HL-60 (cell line): ENCODE data around the gene UBASH3A.

Experiments used
- DNase-seq, 2 experiments: peaks; one replicate each; pipeline ENCODE4 v3.0.0-alpha.2; 2010 to 2020; ENCODE audit warnings: low read depth in 1 of 2, low spot score in 1 of 2
- H3K27ac ChIP-seq: fragments of 250-450 bp; sonication (Bioruptor Pico); replicated peaks from 2 replicates; pipeline ENCODE4 v1.5.1; 2020; ENCODE audit warnings: mild to moderate bottlenecking, moderate library complexity
- H3K27me3 ChIP-seq: fragments of 250-450 bp; sonication (Bioruptor Pico); 2 replicates; pipeline ENCODE4 v1.5.1; 2021; ENCODE audit warnings: mild to moderate bottlenecking, moderate library complexity; ENCODE audit not compliant: insufficient read depth, poor library complexity, severe bottlenecking
- H3K4me3 ChIP-seq: replicated peaks from 2 replicates; pipeline ENCODE4 v1.5.1; 2011; ENCODE audit warnings: mild to moderate bottlenecking, control low read depth, low read length; ENCODE audit not compliant: insufficient read depth
- CTCF ChIP-seq: IDR thresholded peaks from one replicate; pipeline ENCODE4 v1.5.1; 2011; ENCODE audit warnings: low read length, control low read depth, inconsistent platforms; ENCODE audit not compliant: insufficient read depth
- GABPA ChIP-seq: IDR thresholded peaks from 2 replicates; pipeline ENCODE4 v1.6.1; 2012; ENCODE audit warnings: low read depth
- POLR2AphosphoS5 ChIP-seq: IDR thresholded peaks from 2 replicates; pipeline ENCODE4 v1.6.1; 2012; ENCODE audit warnings: low read depth
- REST ChIP-seq: IDR thresholded peaks from 2 replicates; pipeline ENCODE4 v1.6.1; 2012; ENCODE audit warnings: low read depth; ENCODE audit not compliant: insufficient replicate concordance
- SPI1 ChIP-seq: IDR thresholded peaks from 2 replicates; pipeline ENCODE4 v1.6.1; 2012; ENCODE audit warnings: low read depth, mild to moderate bottlenecking, borderline replicate concordance

The UBASH3A gene

GRCh38 chr21:42366292-42367010 lies 37.3 kb upstream of the UBASH3A start, which contains the start of gene TFF1:
TFF1 (minus strand) TSS chr21:42366535; CDS start chr21:42366495, 40 bp downstream.
- no peak for TF ChIP-seq GABPA
- no peak for TF ChIP-seq SPI1
- no peak for TF ChIP-seq REST
- no peak for TF ChIP-seq CTCF
- TF ChIP-seq POLR2AphosphoS5: no peak
- no peak for DNase-seq
- Histone ChIP-seq H3K4me3 (no peak within 1 kb of the TSS), H3K27me3 (peaks cover 3% of the 10 kb centered on the region), H3K27ac (no peak within 1 kb of the TSS)

DNA sequence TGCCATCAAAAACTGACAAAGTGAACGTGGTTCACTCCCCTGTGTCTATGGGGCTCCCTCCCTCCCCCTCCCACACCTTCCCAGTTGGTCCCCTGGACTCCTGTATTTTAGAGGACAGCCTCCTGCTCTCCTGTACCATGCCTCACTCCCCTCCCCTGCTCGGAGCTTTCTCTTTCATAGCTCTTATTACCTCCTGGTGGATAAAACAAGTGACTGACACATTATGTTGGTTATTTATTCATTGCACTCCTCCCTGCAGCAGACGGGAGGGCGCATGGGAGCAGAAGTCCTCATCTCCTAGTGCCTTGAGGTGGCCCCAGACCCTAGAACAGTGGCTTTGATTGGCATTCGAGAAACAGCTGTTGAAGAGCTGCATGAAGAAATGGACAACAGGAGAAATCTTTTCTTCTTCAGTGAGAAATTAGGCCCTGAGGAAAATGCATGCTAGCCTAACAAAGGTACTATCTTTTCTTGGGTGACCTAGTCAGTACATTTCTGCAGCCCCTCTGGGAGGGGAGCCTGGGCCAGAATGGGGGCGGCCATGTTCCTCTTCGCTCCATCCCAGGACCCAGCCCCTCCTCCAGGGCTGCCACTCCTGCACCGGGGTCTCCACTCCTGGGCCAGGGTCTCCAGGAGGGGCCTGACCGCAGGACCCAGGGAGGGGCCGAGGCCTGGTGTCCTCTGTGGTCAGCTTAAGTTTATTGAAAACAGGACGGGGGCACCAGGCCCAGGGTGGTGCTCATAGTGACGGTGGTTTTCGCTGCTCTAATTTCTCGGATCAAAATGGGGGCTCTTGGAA lies 36.1 kb upstream of the UBASH3A start:
- no peak overlapping the region for H3K4me3 ChIP-seq
- no peak for TF ChIP-seq CTCF
- no peak for TF ChIP-seq REST
- peaks cover 3% of the 10 kb centered on the region for H3K27me3 ChIP-seq
- H3K27ac ChIP-seq: no peak overlapping the region
- DNase-seq: no peak

- no peak for TF ChIP-seq CTCF
- no peak for TF ChIP-seq GABPA
- TF ChIP-seq SPI1: no peak
- no peak for TF ChIP-seq POLR2AphosphoS5
- TF ChIP-seq REST: no peak
- Histone ChIP-seq H3K27me3 (peaks cover under 1% of the 10 kb centered on the region), H3K27ac (no peak overlapping the region), H3K4me3 (no peak overlapping the region)
- DNase-seq: no peak
These were observed 33.9 kb upstream of the UBASH3A start for GRCh38 chr21:42369821-42370220.
